ENCODE data around the gene USP2.

DNA sequence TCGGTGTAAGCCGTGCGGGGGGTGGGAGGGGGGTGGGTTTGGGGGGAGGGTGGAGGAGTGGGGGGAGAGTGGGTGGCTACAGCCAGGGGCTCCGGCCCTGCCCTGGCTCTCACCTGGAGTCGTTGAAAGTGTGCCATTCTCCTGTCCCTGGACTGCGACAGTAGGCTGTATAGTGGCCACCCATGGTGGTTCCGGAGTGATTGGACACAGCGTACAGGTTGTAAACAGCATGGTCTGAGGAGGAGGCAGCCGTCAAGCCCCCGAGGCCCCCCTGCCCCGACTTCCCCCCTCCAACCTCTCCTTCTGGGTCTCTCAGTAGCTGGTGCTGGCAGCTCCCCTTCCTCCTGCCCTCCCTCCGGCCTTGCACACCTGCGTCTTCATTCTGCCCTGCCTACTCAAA, 24.4 kb downstream of the USP2 start:
- TF ChIP-seq, protein P1, sequence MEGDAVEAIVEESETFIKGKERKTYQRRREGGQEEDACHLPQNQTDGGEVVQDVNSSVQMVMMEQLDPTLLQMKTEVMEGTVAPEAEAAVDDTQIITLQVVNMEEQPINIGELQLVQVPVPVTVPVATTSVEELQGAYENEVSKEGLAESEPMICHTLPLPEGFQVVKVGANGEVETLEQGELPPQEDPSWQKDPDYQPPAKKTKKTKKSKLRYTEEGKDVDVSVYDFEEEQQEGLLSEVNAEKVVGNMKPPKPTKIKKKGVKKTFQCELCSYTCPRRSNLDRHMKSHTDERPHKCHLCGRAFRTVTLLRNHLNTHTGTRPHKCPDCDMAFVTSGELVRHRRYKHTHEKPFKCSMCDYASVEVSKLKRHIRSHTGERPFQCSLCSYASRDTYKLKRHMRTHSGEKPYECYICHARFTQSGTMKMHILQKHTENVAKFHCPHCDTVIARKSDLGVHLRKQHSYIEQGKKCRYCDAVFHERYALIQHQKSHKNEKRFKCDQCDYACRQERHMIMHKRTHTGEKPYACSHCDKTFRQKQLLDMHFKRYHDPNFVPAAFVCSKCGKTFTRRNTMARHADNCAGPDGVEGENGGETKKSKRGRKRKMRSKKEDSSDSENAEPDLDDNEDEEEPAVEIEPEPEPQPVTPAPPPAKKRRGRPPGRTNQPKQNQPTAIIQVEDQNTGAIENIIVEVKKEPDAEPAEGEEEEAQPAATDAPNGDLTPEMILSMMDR (IDR thresholded peaks at IDR 0.05): no peak
- TF ChIP-seq POLR2AphosphoS5 (IDR thresholded peaks at IDR 0.05) (no peak), POLR2A (IDR thresholded peaks at IDR 0.05) (no peak)
